Left lung (tissue), 14 donors: ENCODE measurements around the gene ZNF71. TPM values are rescaled to one million over a fixed set of nuclear protein-coding genes. Genes with fewer than 3 reads are reported as not detected.

Experiments
- ATAC-seq: fragments of 200-7000 bp; cut with Tn5 transposase; one replicate; pipeline ENCODE4 v1.9.1; 2020; ENCODE audit warnings: moderate library complexity
- DNase-seq, 4 donors: peaks; one replicate each; pipeline ENCODE4 v3.0.0-alpha.2; 2013 to 2020
- H3K27ac ChIP-seq, 2 donors: fragments of 200-600 bp; sonication (generic) in 1 of 2; one replicate each; pipeline versions ENCODE4 v1.5.0 to v1.8.0; 2020 to 2021
- H3K27me3 ChIP-seq, 2 donors: fragments of 200-600 bp; sonication (generic) in 1 of 2; one replicate each; pipeline versions ENCODE4 v1.5.0 to v1.8.0; 2020 to 2021
- H3K36me3 ChIP-seq, 2 donors: fragments of 200-600 bp; sonication (generic) in 1 of 2; one replicate each; pipeline versions ENCODE4 v1.5.0 to v1.8.0; 2020 to 2021
- H3K4me1 ChIP-seq, 2 donors: fragments of 200-600 bp; one replicate each; pipeline ENCODE4 v1.8.0; 2021
- H3K4me3 ChIP-seq, 2 donors: fragments of 200-600 bp; sonication (generic) in 1 of 2; one replicate each; pipeline versions ENCODE4 v1.5.0 to v1.8.0; 2020 to 2021; ENCODE audit warnings: mild to moderate bottlenecking in 1 of 2
- H3K9me3 ChIP-seq, 2 donors: fragments of 200-600 bp; sonication (generic) in 1 of 2; one replicate each; pipeline versions ENCODE4 v1.5.0 to v1.8.0; 2020 to 2021
- intact Hi-C, 2 donors: fragments of 100-400 bp; cut with DNase I; formaldehyde crosslinking; loops; one replicate each; pipeline versions ENCODE4 v1.11.2 to v1.14.2; 2022
- long read RNA-seq, 12 donors: library from polyadenylated mRNA in 2 of 12; unstranded in 2 of 12; transcript quantifications; one replicate each; pipeline ENCODE4 v2.0.0 and lab custom pipeline, GENCODE V29; 2019 to 2026
- polyA plus RNA-seq, 6 donors: library from polyadenylated mRNA; unstranded; fragments of 120-200 nt; gene quantifications; one replicate each; pipeline ENCODE4 v1.2.1, GENCODE V29; 2013; ENCODE audit not compliant: insufficient read length in 6 of 6
- total RNA-seq, 2 donors: library from RNA; stranded (reverse); fragmentation: NEBNext Ultra II Directional; extraction: Animal tissue kit (Norgen Biotek cat#: 25700); gene quantifications; one replicate each; pipeline ENCODE4 v1.2.1, GENCODE V29; 2021
- TF ChIP-seq, protein P1 (sequence below), 2 donors: fragments of 200-600 bp; sonication (generic) in 1 of 2; IDR thresholded peaks; one replicate each; pipeline versions ENCODE4 v1.5.0 to v1.8.0; 2021; ENCODE audit warnings: antibody characterized with exemption in 2 of 2
- donor health status: DM: no; HTN: yes; CAD: no.
- donor health status: DM: no; HTN: no; CAD: no.

ZNF71 gene
- total RNA-seq: 1 to 10 TPM; 5.6 to 6.4 TPM
- 10 to 100 TPM in 2 of 6 donors, 1 to 10 TPM in 4; 7.8 to 10.7 (median 8.8) TPM for polyA plus RNA-seq
- long read RNA-seq, donor 1, full-length matches to known transcripts: 17 of 25 reads
- long read RNA-seq, donor 1, partial matches to known transcripts: 8 of 25 reads
- long read RNA-seq, donor 1, other reads (novel, unspliced or antisense): 0 of 25 reads
- long read RNA-seq, donor 2, full-length matches to known transcripts: 8 of 8 reads
- long read RNA-seq, donor 2, partial matches to known transcripts: 0 of 8 reads
- long read RNA-seq, donor 2, other reads (novel, unspliced or antisense): 0 of 8 reads
- long read RNA-seq, donor 3, full-length matches to known transcripts: 5 of 5 reads
- long read RNA-seq, donor 3, partial matches to known transcripts: 0 of 5 reads
- long read RNA-seq, donor 3, other reads (novel, unspliced or antisense): 0 of 5 reads
- long read RNA-seq, donor 4, full-length matches to known transcripts: 4 of 4 reads
- long read RNA-seq, donor 4, partial matches to known transcripts: 0 of 4 reads
- long read RNA-seq, donor 4, other reads (novel, unspliced or antisense): 0 of 4 reads
- long read RNA-seq, donor 5, full-length matches to known transcripts: 9 of 9 reads
- long read RNA-seq, donor 5, partial matches to known transcripts: 0 of 9 reads
- long read RNA-seq, donor 5, other reads (novel, unspliced or antisense): 0 of 9 reads
- long read RNA-seq, donor 6, full-length matches to known transcripts: 3 of 3 reads
- long read RNA-seq, donor 6, partial matches to known transcripts: 0 of 3 reads
- long read RNA-seq, donor 6, other reads (novel, unspliced or antisense): 0 of 3 reads
- long read RNA-seq, donor 7, full-length matches to known transcripts: 3 of 3 reads
- long read RNA-seq, donor 7, partial matches to known transcripts: 0 of 3 reads
- long read RNA-seq, donor 7, other reads (novel, unspliced or antisense): 0 of 3 reads
- long read RNA-seq, donor 8, full-length matches to known transcripts: 5 of 5 reads
- long read RNA-seq, donor 8, partial matches to known transcripts: 0 of 5 reads
- long read RNA-seq, donor 8, other reads (novel, unspliced or antisense): 0 of 5 reads
- long read RNA-seq, donor 9: 0 reads
- long read RNA-seq, donor 10, full-length matches to known transcripts: 3 of 3 reads
- long read RNA-seq, donor 10, partial matches to known transcripts: 0 of 3 reads
- long read RNA-seq, donor 10, other reads (novel, unspliced or antisense): 0 of 3 reads
- long read RNA-seq, donor 11: 0 reads
- long read RNA-seq, donor 12, full-length matches to known transcripts: 4 of 4 reads
- long read RNA-seq, donor 12, partial matches to known transcripts: 0 of 4 reads
- long read RNA-seq, donor 12, other reads (novel, unspliced or antisense): 0 of 4 reads

DNA sequence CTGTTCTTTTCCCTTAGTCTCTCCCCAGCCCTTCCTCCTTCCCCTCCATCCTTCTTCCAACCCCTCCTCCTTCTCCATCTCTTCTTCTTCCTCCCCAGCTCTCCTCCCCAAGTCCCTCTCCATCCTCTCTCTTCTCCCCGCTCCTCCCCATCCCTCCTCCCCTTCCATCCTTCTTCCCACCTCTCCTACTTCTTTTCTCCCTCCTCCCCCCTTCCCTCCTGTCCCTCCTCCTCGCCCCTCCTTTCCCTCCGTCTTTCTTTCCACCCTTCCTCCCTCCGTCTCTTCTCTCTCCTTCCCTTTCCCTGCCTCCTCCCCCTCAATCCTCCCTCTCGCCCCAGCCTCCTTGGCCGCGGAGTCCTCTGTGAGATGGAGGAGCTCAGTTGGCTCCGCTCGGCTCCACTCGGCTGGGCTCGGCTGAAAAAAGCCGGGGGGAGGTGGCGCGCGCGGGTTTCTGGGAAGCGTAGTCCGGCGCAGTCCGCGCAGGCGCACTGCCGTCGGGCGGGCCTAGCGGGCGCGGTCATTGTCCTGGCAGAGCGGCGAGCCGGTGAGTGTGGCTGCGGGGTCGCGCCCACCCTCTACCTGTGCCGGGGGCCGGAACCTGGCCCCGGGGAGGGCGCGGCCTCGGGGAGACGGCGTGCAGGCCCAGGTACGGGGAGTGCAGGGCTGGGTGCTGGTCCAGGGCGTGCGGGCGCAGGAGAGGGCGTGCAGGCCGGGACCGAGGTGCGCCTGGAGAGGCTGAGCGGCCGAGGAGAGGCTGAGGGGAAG is at the start of gene ZNF71:
ZNF71 (plus strand) TSS at position 520 of the 765 bp plus-strand sequence. CDS start 6,257 bp downstream, outside the sequence.
- peak; percentile 99 for ATAC-seq
- H3K9me3 ChIP-seq: peaks cover 0 to 45% of the 10 kb centered on the region in 2 donors
- peaks cover 4 to 14% of the 10 kb centered on the region in 2 donors for H3K4me1 ChIP-seq
- intact Hi-C loops: no loop called here
- peak within 1 kb of the TSS in 1 of 2 donors; percentile 64 for H3K27ac ChIP-seq
- H3K27me3 ChIP-seq: no peaks in the 10 kb centered on the region
- H3K36me3 ChIP-seq: peaks cover 0 to 9% of the 10 kb centered on the region in 2 donors
- DNase-seq: peak; percentile 85 to 95 (median 91)
- TF ChIP-seq, protein P1, sequence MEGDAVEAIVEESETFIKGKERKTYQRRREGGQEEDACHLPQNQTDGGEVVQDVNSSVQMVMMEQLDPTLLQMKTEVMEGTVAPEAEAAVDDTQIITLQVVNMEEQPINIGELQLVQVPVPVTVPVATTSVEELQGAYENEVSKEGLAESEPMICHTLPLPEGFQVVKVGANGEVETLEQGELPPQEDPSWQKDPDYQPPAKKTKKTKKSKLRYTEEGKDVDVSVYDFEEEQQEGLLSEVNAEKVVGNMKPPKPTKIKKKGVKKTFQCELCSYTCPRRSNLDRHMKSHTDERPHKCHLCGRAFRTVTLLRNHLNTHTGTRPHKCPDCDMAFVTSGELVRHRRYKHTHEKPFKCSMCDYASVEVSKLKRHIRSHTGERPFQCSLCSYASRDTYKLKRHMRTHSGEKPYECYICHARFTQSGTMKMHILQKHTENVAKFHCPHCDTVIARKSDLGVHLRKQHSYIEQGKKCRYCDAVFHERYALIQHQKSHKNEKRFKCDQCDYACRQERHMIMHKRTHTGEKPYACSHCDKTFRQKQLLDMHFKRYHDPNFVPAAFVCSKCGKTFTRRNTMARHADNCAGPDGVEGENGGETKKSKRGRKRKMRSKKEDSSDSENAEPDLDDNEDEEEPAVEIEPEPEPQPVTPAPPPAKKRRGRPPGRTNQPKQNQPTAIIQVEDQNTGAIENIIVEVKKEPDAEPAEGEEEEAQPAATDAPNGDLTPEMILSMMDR (IDR thresholded peaks at IDR 0.05): no peak
- peak within 1 kb of the TSS; percentile 58 to 86 for H3K4me3 ChIP-seq

DNA sequence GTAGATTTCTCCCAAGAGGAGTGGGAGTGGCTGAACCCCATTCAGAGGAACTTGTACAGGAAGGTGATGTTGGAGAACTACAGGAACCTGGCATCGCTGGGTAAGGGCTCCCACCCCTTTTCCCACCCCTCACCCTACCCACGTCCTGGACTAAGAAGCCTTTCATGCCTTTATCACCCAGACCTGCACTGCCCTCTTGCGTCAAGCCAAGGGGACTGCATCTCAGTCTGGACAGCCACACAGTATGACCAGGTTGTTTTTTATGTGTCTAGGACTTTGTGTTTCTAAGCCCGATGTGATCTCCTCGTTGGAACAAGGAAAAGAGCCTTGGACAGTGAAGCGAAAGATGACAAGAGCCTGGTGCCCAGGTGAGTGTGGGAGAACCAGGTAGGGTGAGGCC is 47.6 kb upstream of the ZNF71 start:
- intact Hi-C loops: no loop called here
- DNase-seq: no peak
- Histone ChIP-seq H3K27ac (no peak overlapping the region), H3K36me3 (peaks cover 0 to 99% of the 10 kb centered on the region in 2 donors), H3K27me3 (no peaks in the 10 kb centered on the region), H3K4me1 (no peaks in the 10 kb centered on the region), H3K4me3 (no peak overlapping the region), H3K9me3 (peaks cover 4 to 100% of the 10 kb centered on the region in 2 donors)
- TF ChIP-seq, protein P1 (IDR thresholded peaks at IDR 0.05): no peak
- ATAC-seq: no peak

DNA sequence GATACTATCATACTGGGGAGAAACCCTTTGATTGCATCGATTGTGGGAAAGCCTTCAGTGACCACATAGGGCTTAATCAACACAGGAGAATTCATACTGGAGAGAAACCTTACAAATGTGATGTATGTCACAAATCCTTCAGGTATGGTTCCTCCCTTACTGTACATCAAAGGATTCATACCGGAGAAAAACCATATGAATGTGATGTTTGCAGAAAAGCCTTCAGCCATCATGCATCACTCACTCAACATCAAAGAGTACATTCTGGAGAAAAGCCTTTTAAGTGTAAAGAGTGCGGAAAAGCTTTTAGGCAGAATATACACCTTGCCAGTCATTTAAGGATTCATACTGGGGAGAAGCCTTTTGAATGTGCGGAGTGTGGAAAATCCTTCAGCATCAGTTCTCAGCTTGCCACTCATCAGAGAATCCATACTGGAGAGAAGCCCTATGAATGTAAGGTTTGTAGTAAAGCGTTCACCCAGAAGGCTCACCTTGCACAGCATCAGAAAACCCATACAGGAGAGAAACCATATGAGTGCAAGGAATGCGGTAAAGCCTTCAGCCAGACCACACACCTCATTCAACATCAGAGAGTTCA is 40.7 kb upstream of the ZNF71 start:
- Histone ChIP-seq H3K4me1 (no peaks in the 10 kb centered on the region), H3K36me3 (peaks cover 0 to 63% of the 10 kb centered on the region in 2 donors), H3K27ac (no peak overlapping the region), H3K9me3 (peaks cover 15 to 100% of the 10 kb centered on the region in 2 donors), H3K4me3 (no peak overlapping the region), H3K27me3 (no peaks in the 10 kb centered on the region)
- ATAC-seq (no peak), DNase-seq (no peak)
- intact Hi-C loops: no loop called here
- TF ChIP-seq, protein P1 (IDR thresholded peaks at IDR 0.05): no peak

DNA sequence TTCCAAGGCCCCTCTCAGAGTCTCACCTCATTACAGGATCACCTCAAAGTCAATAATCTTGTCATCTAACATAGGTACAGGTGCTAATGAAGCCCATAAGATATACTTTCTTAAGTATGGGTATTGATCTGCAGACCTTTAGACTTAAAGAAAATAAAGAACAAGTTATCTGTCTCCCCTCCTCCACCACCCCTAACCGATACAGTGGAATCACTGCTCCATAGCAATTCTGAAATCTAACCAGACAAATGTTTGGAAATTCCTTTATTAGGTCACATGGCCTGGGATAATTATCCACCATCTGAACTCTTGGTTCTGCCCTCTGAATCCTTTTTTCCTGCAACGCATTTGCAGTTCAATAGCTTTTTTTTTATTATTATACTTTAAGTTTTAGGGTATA is 32.3 kb upstream of the ZNF71 start:
- intact Hi-C loops: no loop called here
- peaks cover 3 to 90% of the 10 kb centered on the region in 2 donors for H3K9me3 ChIP-seq
- no peaks in the 10 kb centered on the region for H3K27me3 ChIP-seq
- no peak overlapping the region for H3K4me3 ChIP-seq
- H3K27ac ChIP-seq: no peak overlapping the region
- H3K36me3 ChIP-seq: peaks cover 0 to 13% of the 10 kb centered on the region in 2 donors
- H3K4me1 ChIP-seq: peaks cover 0 to 7% of the 10 kb centered on the region in 2 donors
- DNase-seq (no peak), ATAC-seq (no peak)
- TF ChIP-seq, protein P1 (IDR thresholded peaks at IDR 0.05): no peak
